ENCODE data around the gene WASF3. TPM values are rescaled to one million over a fixed set of nuclear protein-coding genes. Genes with fewer than 3 reads are reported as not detected.

Gene WASF3
- total RNA-seq, 4 donors from 2014 or later = 5.7 to 11.4 (median 7.2) TPM

DNA sequence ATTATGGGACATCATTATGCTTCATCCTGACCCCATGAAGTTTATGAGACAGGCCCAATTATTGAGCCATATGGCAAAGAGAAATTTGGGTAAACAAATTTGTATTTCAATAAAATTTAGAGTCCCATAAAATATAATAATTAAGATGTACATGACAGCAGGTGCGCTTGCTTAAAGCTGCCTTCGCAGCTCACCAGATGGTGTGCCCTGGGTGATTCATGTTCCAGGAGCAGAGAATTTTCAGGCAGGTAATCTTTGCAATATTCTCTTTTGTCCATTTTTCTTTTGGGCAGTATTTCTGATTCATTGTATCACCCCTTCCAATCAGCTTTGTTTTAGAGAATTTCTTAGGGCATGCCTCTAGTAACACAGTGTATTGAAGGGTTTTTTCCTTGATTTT is 39.5 kb upstream of the WASF3 start:
- TF ChIP-seq POLR2A (IDR thresholded peaks at IDR 0.05) = no peak
- TF ChIP-seq POLR2AphosphoS5 (IDR thresholded peaks at IDR 0.05) = no peak
- TF ChIP-seq EP300 (IDR thresholded peaks at IDR 0.05) = no peak
- TF ChIP-seq, protein P1, sequence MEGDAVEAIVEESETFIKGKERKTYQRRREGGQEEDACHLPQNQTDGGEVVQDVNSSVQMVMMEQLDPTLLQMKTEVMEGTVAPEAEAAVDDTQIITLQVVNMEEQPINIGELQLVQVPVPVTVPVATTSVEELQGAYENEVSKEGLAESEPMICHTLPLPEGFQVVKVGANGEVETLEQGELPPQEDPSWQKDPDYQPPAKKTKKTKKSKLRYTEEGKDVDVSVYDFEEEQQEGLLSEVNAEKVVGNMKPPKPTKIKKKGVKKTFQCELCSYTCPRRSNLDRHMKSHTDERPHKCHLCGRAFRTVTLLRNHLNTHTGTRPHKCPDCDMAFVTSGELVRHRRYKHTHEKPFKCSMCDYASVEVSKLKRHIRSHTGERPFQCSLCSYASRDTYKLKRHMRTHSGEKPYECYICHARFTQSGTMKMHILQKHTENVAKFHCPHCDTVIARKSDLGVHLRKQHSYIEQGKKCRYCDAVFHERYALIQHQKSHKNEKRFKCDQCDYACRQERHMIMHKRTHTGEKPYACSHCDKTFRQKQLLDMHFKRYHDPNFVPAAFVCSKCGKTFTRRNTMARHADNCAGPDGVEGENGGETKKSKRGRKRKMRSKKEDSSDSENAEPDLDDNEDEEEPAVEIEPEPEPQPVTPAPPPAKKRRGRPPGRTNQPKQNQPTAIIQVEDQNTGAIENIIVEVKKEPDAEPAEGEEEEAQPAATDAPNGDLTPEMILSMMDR (IDR thresholded peaks at IDR 0.05) = no peak
- Histone ChIP-seq H3K27ac (no peak overlapping the region), H3K4me3 (no peak overlapping the region), H3K36me3 (no peaks in the 10 kb centered on the region), H3K27me3 (peaks cover 2% of the 10 kb centered on the region), H3K4me1 (no peaks in the 10 kb centered on the region), H3K9me3 (no peaks in the 10 kb centered on the region)
- WGBS = 46% methylated on average over 2 of the region's 2 CpGs
- no peak for DNase-seq (ENCODE audit: low spot score in 2 of 2)

DNA sequence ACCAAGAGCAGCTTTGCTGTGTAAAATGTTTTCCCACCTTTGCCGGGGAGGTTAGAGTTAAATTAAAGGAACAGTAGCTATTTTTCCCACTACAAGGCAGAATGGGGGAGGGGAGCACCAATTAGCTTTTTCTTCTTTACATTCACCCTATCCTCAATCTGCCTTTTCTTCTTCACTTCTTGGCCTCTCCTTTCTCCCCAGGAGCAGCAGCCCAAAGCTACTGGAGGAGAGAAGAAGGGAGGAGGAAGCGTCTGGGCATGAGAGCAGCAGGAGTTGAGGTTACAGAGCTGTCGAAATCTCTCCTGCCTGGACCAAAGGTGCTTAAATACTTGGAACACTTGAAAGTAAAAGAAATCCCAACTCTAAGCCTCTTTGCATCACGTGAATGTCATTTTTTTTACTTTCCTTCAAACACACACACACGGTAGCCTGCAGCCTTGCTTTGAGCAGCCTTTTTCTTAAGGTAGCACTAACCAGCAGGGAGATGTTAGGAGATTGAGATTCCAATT is 39.0 kb upstream of the WASF3 start:
- TF ChIP-seq POLR2A (IDR thresholded peaks at IDR 0.05) (no peak), POLR2AphosphoS5 (IDR thresholded peaks at IDR 0.05) (no peak), EP300 (IDR thresholded peaks at IDR 0.05) (no peak)
- TF ChIP-seq, protein P1 (IDR thresholded peaks at IDR 0.05) = no peak
- Histone ChIP-seq H3K36me3 (no peaks in the 10 kb centered on the region), H3K27me3 (peaks cover 2% of the 10 kb centered on the region), H3K9me3 (no peaks in the 10 kb centered on the region), H3K4me1 (no peaks in the 10 kb centered on the region), H3K27ac (no peak overlapping the region), H3K4me3 (no peak overlapping the region)
- WGBS = 16% methylated on average over 5 of the region's 5 CpGs
- DNase-seq (ENCODE audit: low spot score in 2 of 2) = no peak

DNA sequence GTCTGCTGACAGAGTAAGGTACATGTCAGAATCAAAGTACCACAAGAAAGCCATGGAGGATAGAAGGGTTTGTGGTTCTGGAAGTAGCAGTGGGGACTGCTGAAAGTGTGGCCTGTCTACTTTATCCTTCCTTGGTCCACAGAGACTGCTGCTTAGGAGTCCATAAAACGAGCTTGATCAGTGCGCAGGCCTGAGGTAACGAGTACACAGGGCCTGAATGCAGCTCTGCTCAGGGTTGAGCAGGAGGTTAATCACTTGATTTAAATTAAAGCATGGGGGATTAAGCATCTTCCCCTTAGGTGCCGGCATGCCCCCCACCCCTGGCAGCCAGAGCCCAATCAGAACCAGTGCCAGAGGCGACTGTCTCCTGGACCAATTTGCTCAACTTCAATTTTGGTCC is 34.9 kb upstream of the WASF3 start:
- TF ChIP-seq EP300 (IDR thresholded peaks at IDR 0.05) (no peak), POLR2AphosphoS5 (IDR thresholded peaks at IDR 0.05) (no peak), POLR2A (IDR thresholded peaks at IDR 0.05) (no peak)
- TF ChIP-seq, protein P1 (IDR thresholded peaks at IDR 0.05) = no peak
- Histone ChIP-seq H3K27me3 (peaks cover 2% of the 10 kb centered on the region), H3K27ac (no peak overlapping the region), H3K36me3 (no peaks in the 10 kb centered on the region), H3K4me3 (no peak overlapping the region), H3K4me1 (no peaks in the 10 kb centered on the region), H3K9me3 (no peaks in the 10 kb centered on the region)
- 74% methylated on average over 5 of the region's 5 CpGs for WGBS
- DNase-seq (ENCODE audit: low spot score in 2 of 2) = no peak

DNA sequence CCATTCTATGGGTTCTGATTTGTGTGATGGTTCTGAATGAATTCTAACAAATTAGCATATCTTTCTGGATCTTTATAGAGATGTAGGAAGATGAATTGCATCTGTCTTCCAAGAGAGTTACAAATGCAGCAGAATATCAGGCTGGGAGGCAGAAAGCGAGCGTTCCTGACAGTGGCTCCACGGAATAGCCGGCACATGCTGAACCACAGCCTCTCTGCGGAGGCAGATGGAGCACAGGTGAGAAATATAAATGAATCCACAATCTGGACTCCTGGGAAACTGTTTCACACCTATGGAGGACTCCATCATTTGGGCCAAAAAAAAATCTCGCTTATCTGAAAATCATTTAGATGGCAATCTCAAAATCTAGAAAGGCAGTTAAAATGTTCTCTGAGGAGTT is 34.5 kb upstream of the WASF3 start:
- Histone ChIP-seq H3K27ac (no peak overlapping the region), H3K4me3 (no peak overlapping the region), H3K36me3 (no peaks in the 10 kb centered on the region), H3K9me3 (no peaks in the 10 kb centered on the region), H3K27me3 (peaks cover 2% of the 10 kb centered on the region), H3K4me1 (no peaks in the 10 kb centered on the region)
- TF ChIP-seq POLR2A (IDR thresholded peaks at IDR 0.05) (no peak), EP300 (IDR thresholded peaks at IDR 0.05) (no peak), POLR2AphosphoS5 (IDR thresholded peaks at IDR 0.05) (no peak)
- TF ChIP-seq, protein P1 (IDR thresholded peaks at IDR 0.05) = no peak
- 90% methylated on average over 6 of the region's 6 CpGs for WGBS
- no peak for DNase-seq (ENCODE audit: low spot score in 2 of 2)

DNA sequence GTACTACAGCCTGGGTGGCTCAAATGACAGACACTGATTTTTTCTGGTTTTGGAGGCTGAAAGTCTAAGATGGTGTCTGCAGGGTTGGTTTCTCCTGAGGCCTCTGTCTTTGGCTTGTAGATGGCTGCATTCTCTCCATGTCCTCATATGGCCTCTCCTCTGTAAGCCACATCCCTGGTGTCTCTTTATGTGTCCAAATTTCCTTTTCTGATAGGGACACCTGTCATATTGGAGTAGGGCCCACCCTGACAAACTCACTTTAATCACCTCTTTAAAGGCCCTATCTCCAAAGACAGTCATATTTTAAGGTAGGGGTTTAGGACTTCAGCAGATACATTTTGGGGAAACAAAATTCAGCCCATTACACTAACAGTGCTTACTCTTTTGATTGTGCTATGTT is 32.0 kb upstream of the WASF3 start:
- Histone ChIP-seq H3K4me1 (no peaks in the 10 kb centered on the region), H3K27me3 (peaks cover 2% of the 10 kb centered on the region), H3K4me3 (no peak overlapping the region), H3K9me3 (no peaks in the 10 kb centered on the region), H3K36me3 (no peaks in the 10 kb centered on the region), H3K27ac (no peak overlapping the region)
- TF ChIP-seq EP300 (IDR thresholded peaks at IDR 0.05) (no peak), POLR2AphosphoS5 (IDR thresholded peaks at IDR 0.05) (no peak), POLR2A (IDR thresholded peaks at IDR 0.05) (no peak)
- TF ChIP-seq, protein P1 (IDR thresholded peaks at IDR 0.05) = no peak
- DNase-seq (ENCODE audit: low spot score in 2 of 2) = no peak
